Psoas muscle (tissue), 8 donors: Measurements from ENCODE around the gene ZBED4. TPM values are rescaled to one million over a fixed set of nuclear protein-coding genes. Genes with fewer than 3 reads are reported as not detected.
A peak's percentile ranks its signal among the peaks of the same experiment; 100 is the strongest.

ENCODE experiments used
- ATAC-seq, 4 donors: fragments of 200-7000 bp; cut with Tn5 transposase; one replicate each; pipeline ENCODE4 v1.9.1; 2020; ENCODE audit warnings: moderate library complexity in 3 of 4, mild to moderate bottlenecking in 2 of 4
- DNase-seq, 2 donors: peaks; one replicate each; pipeline ENCODE4 v3.0.0-alpha.2; 2020
- H3K27ac ChIP-seq: fragments of 200-600 bp; one replicate; pipeline ENCODE4 v1.8.0; 2022
- H3K27me3 ChIP-seq, 3 donors: fragments of 200-600 bp in 1 of 3; one replicate each; pipeline versions ENCODE4 v1.6.1 to v1.8.0; 2013 to 2022; ENCODE audit warnings: low read length in 2 of 3, mild to moderate bottlenecking in 2 of 3, moderate library complexity in 1 of 3; ENCODE audit not compliant: insufficient read depth in 3 of 3
- H3K36me3 ChIP-seq, 2 donors: fragments of 200-600 bp in 1 of 2; one replicate each; pipeline versions ENCODE4 v1.6.1 to v1.8.0; 2013 to 2022; ENCODE audit warnings: low read depth in 1 of 2, mild to moderate bottlenecking in 1 of 2, moderate library complexity in 1 of 2; ENCODE audit not compliant: insufficient read depth in 1 of 2
- H3K4me1 ChIP-seq: fragments of 200-600 bp; one replicate; pipeline ENCODE4 v1.8.0; 2022
- H3K4me3 ChIP-seq: fragments of 200-600 bp; one replicate; pipeline ENCODE4 v1.8.0; 2022; ENCODE audit warnings: mild to moderate bottlenecking
- H3K9me3 ChIP-seq: fragments of 200-600 bp; one replicate; pipeline ENCODE4 v1.8.0; 2022
- WGBS, 3 donors: extraction: QIAGEN DNeasy Blood & Tissue Kit; methylation state at CpG; one replicate each; pipeline versions ENCODE4 v1.1.6 to v1.1.7; 2013; 5-methylcytosine and 5-hydroxymethylcytosine counted together
- intact Hi-C, 2 donors: fragments of 100-400 bp; cut with DNase I; formaldehyde crosslinking; loops; one replicate each; pipeline versions ENCODE4 v1.11.0 to v1.14.2; 2022
- polyA plus RNA-seq, 3 donors: library from polyadenylated mRNA; stranded (reverse); fragments of 200-250 nt; gene quantifications; one replicate each; pipeline ENCODE4 v1.2.3, GENCODE V29; 2013
- total RNA-seq, 4 donors: library from RNA; stranded (reverse); fragmentation: NEBNext Ultra II Directional in 2 of 4; extraction: Animal tissue kit (Norgen Biotek cat#: 25700) in 2 of 4; gene quantifications; one replicate each; pipeline versions ENCODE4 v1.2.1 to v1.2.4, GENCODE V29; 2021 to 2023
- TF ChIP-seq, protein P1 (sequence below): fragments of 200-600 bp; IDR thresholded peaks from one replicate; pipeline ENCODE4 v1.8.0; 2022; ENCODE audit warnings: antibody characterized with exemption
- donor health status: healthy with polysubstance abuse.
- donor health status: DM: no; HTN: no; CAD: no; lungs with moderate emphysema.
- donor health status: Bipolar disorder and iron deficiency.
- donor health status: healthy.
- donor health status: DM: yes; HTN: yes; CAD: no.
- donor health status: DM: no; HTN: no; CAD: no.
- donor health status: DM: no; HTN: no; CAD: no.
- donor health status: DM: yes; HTN: yes; CAD: no.

Gene ZBED4
- total and polyA plus RNA-seq, 7 donors = 3.3 to 17.9 (median 8.3) TPM

DNA sequence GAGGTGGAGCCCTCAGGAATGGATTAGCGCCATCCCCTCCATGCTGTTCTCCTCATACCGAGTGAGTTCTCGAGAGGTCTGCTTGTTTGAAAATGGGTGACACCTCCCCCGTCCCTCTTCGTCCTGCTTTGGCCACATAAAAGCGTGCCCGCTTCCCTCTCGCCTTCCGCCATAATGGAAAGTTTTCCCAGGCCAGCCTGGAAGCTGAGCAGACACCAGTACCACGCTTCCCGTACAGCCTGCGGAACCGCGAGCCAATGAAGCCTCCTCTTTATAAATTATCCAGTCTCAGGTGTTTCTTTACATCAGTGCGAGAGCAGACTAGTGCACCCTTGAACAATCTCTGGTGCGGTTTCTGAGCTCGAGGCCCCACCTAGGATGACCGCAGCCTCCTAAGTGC, 51.8 kb downstream of the ZBED4 start:
- ATAC-seq (no peak), DNase-seq (peak in 1 of 2 donors; percentile 15)
- Histone ChIP-seq H3K4me3 (no peak overlapping the region), H3K27ac (no peak overlapping the region), H3K4me1 (no peaks in the 10 kb centered on the region), H3K36me3 (peaks cover 4 to 84% of the 10 kb centered on the region in 2 donors), H3K27me3 (no peaks in the 10 kb centered on the region), H3K9me3 (no peaks in the 10 kb centered on the region)
- intact Hi-C loops = no loop called here
- WGBS, 3 donors = 93 to 96% (median 95%) methylated on average over 18 of the region's 18 CpGs
- TF ChIP-seq, protein P1, sequence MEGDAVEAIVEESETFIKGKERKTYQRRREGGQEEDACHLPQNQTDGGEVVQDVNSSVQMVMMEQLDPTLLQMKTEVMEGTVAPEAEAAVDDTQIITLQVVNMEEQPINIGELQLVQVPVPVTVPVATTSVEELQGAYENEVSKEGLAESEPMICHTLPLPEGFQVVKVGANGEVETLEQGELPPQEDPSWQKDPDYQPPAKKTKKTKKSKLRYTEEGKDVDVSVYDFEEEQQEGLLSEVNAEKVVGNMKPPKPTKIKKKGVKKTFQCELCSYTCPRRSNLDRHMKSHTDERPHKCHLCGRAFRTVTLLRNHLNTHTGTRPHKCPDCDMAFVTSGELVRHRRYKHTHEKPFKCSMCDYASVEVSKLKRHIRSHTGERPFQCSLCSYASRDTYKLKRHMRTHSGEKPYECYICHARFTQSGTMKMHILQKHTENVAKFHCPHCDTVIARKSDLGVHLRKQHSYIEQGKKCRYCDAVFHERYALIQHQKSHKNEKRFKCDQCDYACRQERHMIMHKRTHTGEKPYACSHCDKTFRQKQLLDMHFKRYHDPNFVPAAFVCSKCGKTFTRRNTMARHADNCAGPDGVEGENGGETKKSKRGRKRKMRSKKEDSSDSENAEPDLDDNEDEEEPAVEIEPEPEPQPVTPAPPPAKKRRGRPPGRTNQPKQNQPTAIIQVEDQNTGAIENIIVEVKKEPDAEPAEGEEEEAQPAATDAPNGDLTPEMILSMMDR = no peak

DNA sequence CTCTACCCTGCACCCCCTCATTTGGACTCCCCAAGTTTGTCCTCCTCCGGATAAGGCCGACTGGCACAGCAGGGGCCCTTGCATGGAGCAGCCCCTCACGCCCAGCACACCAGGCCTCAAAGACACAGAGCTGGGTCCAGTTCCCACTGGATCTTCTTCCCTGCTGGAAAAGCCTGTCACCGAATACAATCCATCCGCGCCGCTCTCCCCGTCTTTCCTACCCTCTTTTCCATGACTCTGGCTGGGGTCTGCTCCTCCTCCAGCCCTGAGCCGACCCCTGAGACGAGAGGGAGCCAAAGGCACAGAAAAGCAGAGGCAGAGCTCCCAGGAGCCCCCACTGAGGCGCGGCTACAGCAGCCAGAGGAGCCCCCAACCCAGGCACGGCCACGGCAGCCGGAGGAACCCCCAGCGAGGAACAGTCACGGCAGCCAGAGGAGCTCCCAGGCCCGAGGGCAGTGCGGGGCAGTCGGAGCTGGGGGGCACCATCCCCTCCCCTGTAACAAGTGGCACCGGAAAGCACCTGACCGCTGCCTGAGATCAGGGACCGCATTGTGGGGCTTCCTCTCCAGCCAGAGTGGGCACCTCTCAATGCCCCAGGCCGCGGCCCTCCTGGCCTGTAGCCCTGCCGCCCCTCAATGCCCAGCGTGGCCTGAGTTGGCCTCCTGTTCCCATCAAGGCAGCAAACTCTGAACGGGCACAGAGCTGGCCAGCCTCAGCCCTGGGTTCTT, 52.6 kb downstream of the ZBED4 start:
- Histone ChIP-seq H3K4me3 (no peak overlapping the region), H3K9me3 (no peaks in the 10 kb centered on the region), H3K4me1 (no peaks in the 10 kb centered on the region), H3K36me3 (peaks cover 4 to 83% of the 10 kb centered on the region in 2 donors), H3K27ac (no peak overlapping the region), H3K27me3 (no peaks in the 10 kb centered on the region)
- intact Hi-C loops = no loop called here
- TF ChIP-seq, protein P1 = no peak
- no peak for ATAC-seq
- 94% methylated on average over 27 to 28 of the region's 28 CpGs for WGBS, 3 donors
- peak in 1 of 2 donors; percentile 37 for DNase-seq

DNA sequence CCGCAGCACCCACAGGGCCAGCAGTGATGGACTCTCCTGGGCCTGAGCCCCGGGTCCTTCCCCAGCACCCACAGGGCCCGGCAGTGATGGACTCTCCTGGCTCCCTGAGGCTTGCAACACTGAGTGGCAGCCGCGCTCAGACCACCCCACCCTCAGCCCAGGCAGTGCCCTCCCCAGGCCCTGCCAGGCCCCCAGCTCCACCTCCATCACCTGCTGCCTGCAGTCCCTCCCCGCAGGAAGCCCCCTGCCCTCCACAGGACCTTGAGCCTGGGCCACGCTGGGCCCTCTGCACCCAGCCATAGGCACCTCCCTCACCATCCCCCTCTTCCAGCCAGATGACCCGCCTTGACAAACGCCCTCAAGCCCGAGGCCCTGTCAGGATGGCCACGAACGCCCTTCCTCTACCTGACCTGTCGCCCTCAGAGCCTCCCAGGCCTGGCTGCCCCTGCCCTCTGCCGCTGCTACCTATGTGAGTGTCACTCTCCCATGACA, 53.2 kb downstream of the ZBED4 start:
- WGBS, 3 donors = 88 to 93% (median 89%) methylated on average over 10 to 14 of the region's 14 CpGs
- intact Hi-C loops = no loop called here
- TF ChIP-seq, protein P1 = no peak
- Histone ChIP-seq H3K27ac (no peak overlapping the region), H3K9me3 (no peaks in the 10 kb centered on the region), H3K4me1 (no peaks in the 10 kb centered on the region), H3K36me3 (peaks cover 4 to 85% of the 10 kb centered on the region in 2 donors), H3K4me3 (no peak overlapping the region), H3K27me3 (no peaks in the 10 kb centered on the region)
- DNase-seq (peak in 1 of 2 donors; percentile 35), ATAC-seq (no peak)

DNA sequence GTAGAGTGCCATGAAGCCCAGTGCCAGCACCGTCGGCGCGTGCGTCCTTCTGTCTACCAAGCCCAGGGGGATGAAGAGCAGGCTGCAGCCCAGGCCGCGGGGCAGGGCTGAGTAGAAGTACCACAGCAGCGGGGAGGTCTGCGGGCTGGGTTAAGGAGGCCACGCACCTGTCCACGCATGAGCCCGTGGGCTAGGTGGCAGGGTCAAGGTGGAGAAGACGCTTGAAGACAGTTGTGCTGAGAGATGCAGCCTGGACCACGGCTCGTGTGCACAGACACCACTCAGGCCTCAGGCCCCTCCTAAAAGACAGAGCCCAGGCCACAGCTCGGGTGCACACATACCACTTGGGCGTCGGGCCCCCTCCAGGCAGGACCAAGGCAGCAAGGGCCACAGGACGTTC, 54.2 kb downstream of the ZBED4 start:
- no peak for ATAC-seq
- 90 to 94% (median 91%) methylated on average over 19 of the region's 19 CpGs for WGBS, 3 donors

More for the DNA sequence above, 54.2 kb downstream of the ZBED4 start:
- intact Hi-C loops = no loop called here
- no peak overlapping the region for H3K4me3 ChIP-seq
- no peaks in the 10 kb centered on the region for H3K4me1 ChIP-seq
- DNase-seq = peak in 1 of 2 donors; percentile 28
- no peaks in the 10 kb centered on the region for H3K27me3 ChIP-seq
- H3K36me3 ChIP-seq = peaks cover 4 to 90% of the 10 kb centered on the region in 2 donors
- no peaks in the 10 kb centered on the region for H3K9me3 ChIP-seq
- TF ChIP-seq, protein P1 = no peak
- H3K27ac ChIP-seq = no peak overlapping the region
